Liver (tissue), 9 donors: Measurements from ENCODE around the gene UXS1. TPM values are rescaled to one million over a fixed set of nuclear protein-coding genes. Genes with fewer than 3 reads are reported as not detected.

ENCODE experiments used
- DNase-seq: peaks from one replicate; pipeline ENCODE4 v3.0.0-alpha.2; 2017; ENCODE audit warnings: low spot score
- H3K27ac ChIP-seq, 2 donors: one replicate each; pipeline ENCODE4 v1.7.0; 2013; ENCODE audit warnings: inconsistent platforms in 2 of 2, low read length in 2 of 2, control low read depth in 1 of 2, low read depth in 1 of 2, mild to moderate bottlenecking in 1 of 2
- H3K27me3 ChIP-seq, 4 donors: one replicate each; pipeline versions ENCODE4 v1.6.1 to v1.7.0; 2013; ENCODE audit warnings: low read length in 3 of 4, inconsistent platforms in 1 of 4, mild to moderate bottlenecking in 1 of 4, moderate library complexity in 1 of 4; ENCODE audit not compliant: control insufficient read depth in 4 of 4, insufficient read depth in 4 of 4
- H3K36me3 ChIP-seq, 4 donors: one replicate each; pipeline versions ENCODE4 v1.6.1 to v1.7.0; 2013; ENCODE audit warnings: low read length in 3 of 4, mild to moderate bottlenecking in 3 of 4, low read depth in 1 of 4, moderate library complexity in 1 of 4; ENCODE audit not compliant: control insufficient read depth in 4 of 4, insufficient read depth in 3 of 4
- H3K4me1 ChIP-seq, 4 donors: one replicate each; pipeline versions ENCODE4 v1.6.1 to v1.7.0; 2013; ENCODE audit warnings: low read length in 3 of 4, mild to moderate bottlenecking in 3 of 4, moderate library complexity in 1 of 4; ENCODE audit not compliant: control insufficient read depth in 4 of 4, insufficient read depth in 4 of 4
- H3K4me3 ChIP-seq, 3 donors: one replicate each; pipeline versions ENCODE4 v1.6.1 to v1.7.0; 2013; ENCODE audit warnings: low read length in 3 of 3, control low read depth in 1 of 3, low read depth in 1 of 3, mild to moderate bottlenecking in 1 of 3
- H3K9ac ChIP-seq, 2 donors: one replicate each; pipeline ENCODE4 v1.7.0; 2013; ENCODE audit warnings: low read length in 2 of 2, mild to moderate bottlenecking in 2 of 2, moderate library complexity in 2 of 2, control low read depth in 1 of 2, low read depth in 1 of 2
- H3K9me3 ChIP-seq, 4 donors: one replicate each; pipeline versions ENCODE4 v1.6.1 to v1.7.0; 2013; ENCODE audit warnings: low read length in 3 of 4; ENCODE audit not compliant: control insufficient read depth in 4 of 4
- EGR1 ChIP-seq, 2 donors: IDR thresholded peaks; 2 replicates each; pipeline ENCODE4 v1.6.1; 2016 to 2018; ENCODE audit warnings: antibody characterized with exemption in 2 of 2, low read depth in 2 of 2
- FOXA1 ChIP-seq: IDR thresholded peaks from 2 replicates; pipeline ENCODE4 v1.6.1; 2016; ENCODE audit warnings: antibody characterized with exemption
- FOXA2 ChIP-seq: IDR thresholded peaks from 2 replicates; pipeline ENCODE4 v1.6.1; 2016; ENCODE audit warnings: antibody characterized with exemption
- GABPA ChIP-seq, 2 donors: IDR thresholded peaks in 1 of 2; conservative IDR thresholded peaks in 1 of 2; 2 replicates each; pipeline ENCODE4 v1.6.1; 2016; ENCODE audit warnings: antibody characterized with exemption in 2 of 2, mild to moderate bottlenecking in 1 of 2, moderate library complexity in 1 of 2
- HNF4A ChIP-seq, 2 donors: conservative IDR thresholded peaks; 2 replicates each; pipeline ENCODE4 v1.6.1; 2016; ENCODE audit warnings: antibody characterized with exemption in 2 of 2, mild to moderate bottlenecking in 2 of 2
- HNF4G ChIP-seq: IDR thresholded peaks from 2 replicates; pipeline ENCODE4 v1.6.1; 2016; ENCODE audit warnings: antibody characterized with exemption
- JUND ChIP-seq, 2 donors: IDR thresholded peaks; 2 replicates each; pipeline ENCODE4 v1.6.1; 2016; ENCODE audit warnings: antibody characterized with exemption in 2 of 2
- NR2F2 ChIP-seq: IDR thresholded peaks from 2 replicates; pipeline ENCODE4 v1.6.1; 2016; ENCODE audit warnings: antibody characterized with exemption
- RAD21 ChIP-seq, 2 donors: IDR thresholded peaks; 2 replicates each; pipeline ENCODE4 v1.6.1; 2016; ENCODE audit warnings: antibody characterized with exemption in 2 of 2, mild to moderate bottlenecking in 2 of 2
- RXRA ChIP-seq, 2 donors: IDR thresholded peaks; 2 replicates each; pipeline ENCODE4 v1.6.1; 2017 to 2018; ENCODE audit warnings: antibody characterized with exemption in 2 of 2, mild to moderate bottlenecking in 1 of 2
- SP1 ChIP-seq: IDR thresholded peaks from 2 replicates; pipeline ENCODE4 v1.6.1; 2018; ENCODE audit warnings: antibody characterized with exemption, mild to moderate bottlenecking
- TAF1 ChIP-seq: conservative IDR thresholded peaks from 2 replicates; pipeline ENCODE4 v1.6.1; 2016; ENCODE audit warnings: antibody characterized with exemption, mild to moderate bottlenecking
- WGBS: extraction: QIAGEN DNeasy Blood & Tissue Kit; methylation state at CpG from one replicate; pipeline ENCODE4 v1.1.7; 2013; 5-methylcytosine and 5-hydroxymethylcytosine counted together
- polyA plus RNA-seq, 2 donors: library from polyadenylated mRNA; stranded (reverse) in 1 of 2; unstranded in 1 of 2; fragments of 200-250 nt in 1 of 2; fragments of >200 nt in 1 of 2; fragmentation: Nextera tagmentation in 1 of 2; extraction: Ambion mirVana in 1 of 2; gene quantifications; one replicate each; pipeline versions ENCODE4 v1.2.1 to v1.2.3, GENCODE V29; 2013 to 2015
- total RNA-seq, 2 donors: library from RNA; depleted of rRNA; stranded (reverse); fragments of >200 nt; gene quantifications; one replicate each; pipeline ENCODE4 v1.2.3, GENCODE V29; 2014
- TF ChIP-seq, protein P1 (sequence below): IDR thresholded peaks from 2 replicates; pipeline ENCODE4 v1.6.1; 2016; ENCODE audit warnings: antibody characterized with exemption
- TF ChIP-seq, protein P2 (sequence below): fragments of 150-350 bp; IDR thresholded peaks from 2 replicates; pipeline ENCODE4 v1.5.1; 2017; ENCODE audit warnings: improper control_type of control experiment, low read depth, low read length; ENCODE audit not compliant: missing input control
- TF ChIP-seq, protein P3 (sequence below): IDR thresholded peaks from 2 replicates; pipeline ENCODE4 v1.6.1; 2016; ENCODE audit warnings: antibody characterized with exemption
- TF ChIP-seq, protein P4 (sequence below): IDR thresholded peaks from 2 replicates; pipeline ENCODE4 v1.6.1; 2016; ENCODE audit warnings: antibody characterized with exemption, mild to moderate bottlenecking
- donor health status: healthy.
- donor health status: healthy.
- donor health status: healthy.
- donor health status: healthy.
- donor health status: healthy.

The UXS1 gene
- total and polyA plus RNA-seq, 4 donors, result 8.8 to 19.9 (median 10.0) TPM

DNA sequence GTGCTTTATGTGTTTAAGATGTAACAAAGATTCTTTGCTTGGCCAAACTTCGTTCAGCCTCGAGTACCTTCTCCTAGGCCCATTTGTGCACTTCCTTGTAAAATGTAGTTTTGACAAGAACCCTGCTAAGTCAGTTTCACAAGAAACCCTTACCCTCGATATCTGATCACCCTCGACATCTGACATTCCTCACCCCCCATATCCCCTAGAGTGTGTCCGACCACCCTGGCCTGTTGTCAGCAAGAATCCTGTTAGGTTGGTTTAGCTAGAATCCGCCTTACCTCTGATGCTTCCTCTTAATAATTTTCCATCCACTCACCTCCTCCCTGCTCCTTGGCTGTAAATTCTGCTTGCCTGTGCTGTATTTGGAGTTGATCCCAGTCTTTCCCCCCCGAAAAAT lies 85.3 kb downstream of the UXS1 start:
- no peak for DNase-seq
- Histone ChIP-seq H3K27ac (no peak overlapping the region), H3K36me3 (peaks cover 0 to 6% (median under 1%) of the 10 kb centered on the region in 4 donors), H3K4me3 (no peak overlapping the region), H3K27me3 (no peaks in the 10 kb centered on the region), H3K9me3 (no peaks in the 10 kb centered on the region), H3K9ac (no peak overlapping the region), H3K4me1 (no peaks in the 10 kb centered on the region)
- WGBS, result 94% methylated on average over 7 of the region's 7 CpGs
- no peak for TF ChIP-seq FOXA1
- no peak for TF ChIP-seq SP1
- TF ChIP-seq RXRA (IDR thresholded peaks at IDR 0.05), result no peak
- TF ChIP-seq, protein P1, sequence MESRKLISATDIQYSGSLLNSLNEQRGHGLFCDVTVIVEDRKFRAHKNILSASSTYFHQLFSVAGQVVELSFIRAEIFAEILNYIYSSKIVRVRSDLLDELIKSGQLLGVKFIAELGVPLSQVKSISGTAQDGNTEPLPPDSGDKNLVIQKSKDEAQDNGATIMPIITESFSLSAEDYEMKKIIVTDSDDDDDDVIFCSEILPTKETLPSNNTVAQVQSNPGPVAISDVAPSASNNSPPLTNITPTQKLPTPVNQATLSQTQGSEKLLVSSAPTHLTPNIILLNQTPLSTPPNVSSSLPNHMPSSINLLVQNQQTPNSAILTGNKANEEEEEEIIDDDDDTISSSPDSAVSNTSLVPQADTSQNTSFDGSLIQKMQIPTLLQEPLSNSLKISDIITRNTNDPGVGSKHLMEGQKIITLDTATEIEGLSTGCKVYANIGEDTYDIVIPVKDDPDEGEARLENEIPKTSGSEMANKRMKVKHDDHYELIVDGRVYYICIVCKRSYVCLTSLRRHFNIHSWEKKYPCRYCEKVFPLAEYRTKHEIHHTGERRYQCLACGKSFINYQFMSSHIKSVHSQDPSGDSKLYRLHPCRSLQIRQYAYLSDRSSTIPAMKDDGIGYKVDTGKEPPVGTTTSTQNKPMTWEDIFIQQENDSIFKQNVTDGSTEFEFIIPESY, result no peak
- TF ChIP-seq, protein P2, sequence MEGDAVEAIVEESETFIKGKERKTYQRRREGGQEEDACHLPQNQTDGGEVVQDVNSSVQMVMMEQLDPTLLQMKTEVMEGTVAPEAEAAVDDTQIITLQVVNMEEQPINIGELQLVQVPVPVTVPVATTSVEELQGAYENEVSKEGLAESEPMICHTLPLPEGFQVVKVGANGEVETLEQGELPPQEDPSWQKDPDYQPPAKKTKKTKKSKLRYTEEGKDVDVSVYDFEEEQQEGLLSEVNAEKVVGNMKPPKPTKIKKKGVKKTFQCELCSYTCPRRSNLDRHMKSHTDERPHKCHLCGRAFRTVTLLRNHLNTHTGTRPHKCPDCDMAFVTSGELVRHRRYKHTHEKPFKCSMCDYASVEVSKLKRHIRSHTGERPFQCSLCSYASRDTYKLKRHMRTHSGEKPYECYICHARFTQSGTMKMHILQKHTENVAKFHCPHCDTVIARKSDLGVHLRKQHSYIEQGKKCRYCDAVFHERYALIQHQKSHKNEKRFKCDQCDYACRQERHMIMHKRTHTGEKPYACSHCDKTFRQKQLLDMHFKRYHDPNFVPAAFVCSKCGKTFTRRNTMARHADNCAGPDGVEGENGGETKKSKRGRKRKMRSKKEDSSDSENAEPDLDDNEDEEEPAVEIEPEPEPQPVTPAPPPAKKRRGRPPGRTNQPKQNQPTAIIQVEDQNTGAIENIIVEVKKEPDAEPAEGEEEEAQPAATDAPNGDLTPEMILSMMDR, result no peak
- TF ChIP-seq, protein P3, sequence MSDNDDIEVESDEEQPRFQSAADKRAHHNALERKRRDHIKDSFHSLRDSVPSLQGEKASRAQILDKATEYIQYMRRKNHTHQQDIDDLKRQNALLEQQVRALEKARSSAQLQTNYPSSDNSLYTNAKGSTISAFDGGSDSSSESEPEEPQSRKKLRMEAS, result no peak
- TF ChIP-seq JUND (IDR thresholded peaks at IDR 0.05), result no peak
- no peak for TF ChIP-seq GABPA (IDR thresholded peaks at IDR 0.05 in 1 of 2, conservative IDR thresholded peaks at IDR 0.05 in 1 of 2)
- TF ChIP-seq FOXA2, result no peak
- TF ChIP-seq HNF4A (conservative IDR thresholded peaks at IDR 0.05), result no peak
- TF ChIP-seq EGR1 (IDR thresholded peaks at IDR 0.05; ENCODE audit: low read depth in 2 of 2), result no peak

DNA sequence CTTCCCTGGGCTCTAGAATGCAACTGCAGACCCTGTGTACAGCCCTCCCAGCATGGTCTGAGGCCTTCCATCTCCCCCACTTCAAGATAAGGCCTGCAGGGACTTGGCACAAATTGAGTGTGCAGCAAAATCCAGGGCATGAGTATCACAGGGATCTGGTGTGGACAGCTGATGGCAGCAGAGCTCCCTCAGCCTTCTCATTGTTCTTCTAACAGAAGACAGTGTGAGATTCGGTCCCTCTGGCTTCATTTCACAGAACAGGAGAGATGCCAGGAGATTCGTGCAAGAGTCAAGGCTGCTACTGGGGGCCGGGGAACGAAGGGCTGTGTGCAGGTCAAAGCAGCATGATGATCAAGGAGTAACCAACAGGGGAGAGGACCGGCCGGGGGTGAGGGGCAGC lies 85.8 kb downstream of the UXS1 start:
- Histone ChIP-seq H3K27me3 (no peaks in the 10 kb centered on the region), H3K4me3 (no peak overlapping the region), H3K27ac (no peak overlapping the region), H3K9ac (no peak overlapping the region), H3K36me3 (peaks cover 0 to 6% (median under 1%) of the 10 kb centered on the region in 4 donors), H3K9me3 (no peaks in the 10 kb centered on the region), H3K4me1 (no peaks in the 10 kb centered on the region)
- 76% methylated on average over 6 of the region's 6 CpGs for WGBS
- DNase-seq, result no peak
- TF ChIP-seq RAD21 (IDR thresholded peaks at IDR 0.05) (peak; percentile 44 to 68), RXRA (IDR thresholded peaks at IDR 0.05) (no peak)

DNA sequence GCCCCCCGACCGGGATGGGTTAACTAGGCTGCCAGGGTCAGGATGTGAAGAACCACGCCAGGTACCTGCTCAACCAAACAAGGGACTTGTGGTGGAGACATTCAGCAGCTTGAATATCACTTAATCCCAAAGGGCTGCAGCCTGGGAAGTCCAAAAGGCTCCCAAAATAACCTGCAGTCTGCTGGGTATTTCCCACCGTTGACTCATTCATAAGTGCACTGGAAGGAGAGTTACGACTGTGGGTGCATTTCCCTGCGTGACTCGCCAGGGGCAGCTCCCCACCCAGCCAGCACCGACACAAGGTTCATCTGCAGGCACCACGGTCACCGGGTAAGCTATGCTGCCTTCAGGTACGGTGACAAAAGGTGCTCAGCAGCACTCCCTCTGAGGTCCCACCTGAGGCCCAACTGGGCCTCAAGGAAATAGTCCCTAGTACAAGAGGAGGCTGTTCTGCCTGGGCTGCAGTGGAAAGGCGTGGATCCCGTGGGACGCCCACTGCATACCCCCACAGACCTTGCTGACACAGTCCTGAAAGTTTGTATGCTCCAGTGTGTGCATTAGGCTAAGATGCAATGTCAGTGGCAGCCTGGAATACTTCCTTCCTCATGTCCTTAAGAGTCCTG lies 86.5 kb downstream of the UXS1 start:
- Histone ChIP-seq H3K27me3 (no peaks in the 10 kb centered on the region), H3K9ac (no peak overlapping the region), H3K36me3 (peaks cover 0 to 6% (median under 1%) of the 10 kb centered on the region in 4 donors), H3K27ac (no peak overlapping the region), H3K4me1 (no peaks in the 10 kb centered on the region), H3K9me3 (no peaks in the 10 kb centered on the region), H3K4me3 (no peak overlapping the region)
- DNase-seq, result no peak
- TF ChIP-seq, protein P4, sequence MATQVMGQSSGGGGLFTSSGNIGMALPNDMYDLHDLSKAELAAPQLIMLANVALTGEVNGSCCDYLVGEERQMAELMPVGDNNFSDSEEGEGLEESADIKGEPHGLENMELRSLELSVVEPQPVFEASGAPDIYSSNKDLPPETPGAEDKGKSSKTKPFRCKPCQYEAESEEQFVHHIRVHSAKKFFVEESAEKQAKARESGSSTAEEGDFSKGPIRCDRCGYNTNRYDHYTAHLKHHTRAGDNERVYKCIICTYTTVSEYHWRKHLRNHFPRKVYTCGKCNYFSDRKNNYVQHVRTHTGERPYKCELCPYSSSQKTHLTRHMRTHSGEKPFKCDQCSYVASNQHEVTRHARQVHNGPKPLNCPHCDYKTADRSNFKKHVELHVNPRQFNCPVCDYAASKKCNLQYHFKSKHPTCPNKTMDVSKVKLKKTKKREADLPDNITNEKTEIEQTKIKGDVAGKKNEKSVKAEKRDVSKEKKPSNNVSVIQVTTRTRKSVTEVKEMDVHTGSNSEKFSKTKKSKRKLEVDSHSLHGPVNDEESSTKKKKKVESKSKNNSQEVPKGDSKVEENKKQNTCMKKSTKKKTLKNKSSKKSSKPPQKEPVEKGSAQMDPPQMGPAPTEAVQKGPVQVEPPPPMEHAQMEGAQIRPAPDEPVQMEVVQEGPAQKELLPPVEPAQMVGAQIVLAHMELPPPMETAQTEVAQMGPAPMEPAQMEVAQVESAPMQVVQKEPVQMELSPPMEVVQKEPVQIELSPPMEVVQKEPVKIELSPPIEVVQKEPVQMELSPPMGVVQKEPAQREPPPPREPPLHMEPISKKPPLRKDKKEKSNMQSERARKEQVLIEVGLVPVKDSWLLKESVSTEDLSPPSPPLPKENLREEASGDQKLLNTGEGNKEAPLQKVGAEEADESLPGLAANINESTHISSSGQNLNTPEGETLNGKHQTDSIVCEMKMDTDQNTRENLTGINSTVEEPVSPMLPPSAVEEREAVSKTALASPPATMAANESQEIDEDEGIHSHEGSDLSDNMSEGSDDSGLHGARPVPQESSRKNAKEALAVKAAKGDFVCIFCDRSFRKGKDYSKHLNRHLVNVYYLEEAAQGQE, result no peak
- TF ChIP-seq TAF1 (no peak), HNF4G (no peak), RXRA (IDR thresholded peaks at IDR 0.05) (no peak), FOXA1 (no peak), NR2F2 (no peak), SP1 (no peak), RAD21 (IDR thresholded peaks at IDR 0.05) (no peak)
- TF ChIP-seq, protein P1, result no peak
- 89% methylated on average over 14 of the region's 14 CpGs for WGBS
